Subcutaneous abdominal adipose tissue (tissue), 5 donors: Measurements from ENCODE around the gene CAPN15.
"Not testable (repeated sequence)": the region's sequence is repeated elsewhere in the genome, so short reads cannot be mapped to it uniquely, and the experiment has no call there.

Experiments
- H3K27ac ChIP-seq: one replicate; pipeline ENCODE4 v1.7.0; 2013; ENCODE audit warnings: low read depth, mild to moderate bottlenecking, inconsistent platforms, low read length, moderate library complexity
- H3K27me3 ChIP-seq, 5 donors: one replicate each; pipeline ENCODE4 v1.7.0; 2013; ENCODE audit warnings: low read length in 5 of 5, inconsistent platforms in 1 of 5; ENCODE audit not compliant: control insufficient read depth in 5 of 5, insufficient read depth in 4 of 5
- H3K36me3 ChIP-seq, 5 donors: one replicate each; pipeline ENCODE4 v1.7.0; 2013; ENCODE audit warnings: low read length in 5 of 5; ENCODE audit not compliant: control insufficient read depth in 5 of 5, insufficient read depth in 5 of 5
- H3K4me1 ChIP-seq, 5 donors: one replicate each; pipeline ENCODE4 v1.7.0; 2013; ENCODE audit warnings: low read length in 5 of 5, mild to moderate bottlenecking in 3 of 5, moderate library complexity in 1 of 5; ENCODE audit not compliant: control insufficient read depth in 5 of 5, insufficient read depth in 5 of 5
- H3K4me3 ChIP-seq, 5 donors: one replicate each; pipeline ENCODE4 v1.7.0; 2013; ENCODE audit warnings: low read length in 5 of 5, low read depth in 1 of 5
- H3K9ac ChIP-seq, 5 donors: one replicate each; pipeline ENCODE4 v1.7.0; 2013; ENCODE audit warnings: low read length in 5 of 5, mild to moderate bottlenecking in 4 of 5, moderate library complexity in 3 of 5
- H3K9me3 ChIP-seq, 5 donors: one replicate each; pipeline ENCODE4 v1.7.0; 2013; ENCODE audit warnings: low read length in 5 of 5; ENCODE audit not compliant: control insufficient read depth in 5 of 5
- donor health status: healthy.
- donor health status: healthy.
- donor health status: healthy.
- donor health status: healthy.
- donor health status: healthy.

The CAPN15 gene

DNA sequence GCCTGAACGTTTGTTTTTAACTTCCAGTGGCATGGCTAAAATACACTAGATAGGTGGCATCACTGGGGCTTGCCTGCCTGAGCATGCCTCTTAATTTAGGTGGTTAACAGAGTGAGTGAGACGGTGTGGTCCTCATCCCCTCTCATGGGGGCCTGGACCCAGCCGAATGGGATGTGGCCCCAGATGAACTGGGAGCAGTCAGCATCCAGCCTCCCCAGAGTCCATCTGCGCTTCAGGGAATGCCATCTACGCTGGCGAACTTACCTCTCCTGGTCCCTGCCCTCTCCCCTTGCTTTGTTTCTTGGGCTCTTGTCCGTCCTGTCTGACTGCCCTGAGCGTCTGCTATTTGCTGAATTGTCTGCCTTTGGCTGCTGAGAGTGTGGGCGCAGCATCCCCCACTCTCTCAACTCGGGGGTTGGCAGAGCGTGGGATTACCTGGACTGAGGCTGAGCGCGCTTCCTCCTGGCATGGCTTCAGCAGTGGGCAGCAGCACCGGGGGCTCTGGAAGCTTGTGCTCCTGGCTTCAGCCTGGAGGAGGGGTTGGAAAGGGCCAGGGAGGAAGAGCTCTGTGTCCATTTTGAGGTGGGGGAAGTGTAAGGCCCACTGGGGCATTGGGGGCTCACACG lies 64.5 kb downstream of the CAPN15 start:
- no peaks in the 10 kb centered on the region for H3K9me3 ChIP-seq
- H3K27ac ChIP-seq, result no peak overlapping the region
- H3K4me1 ChIP-seq, result peaks cover 16 to 51% (median 46%) of the 10 kb centered on the region in 5 donors

DNA sequence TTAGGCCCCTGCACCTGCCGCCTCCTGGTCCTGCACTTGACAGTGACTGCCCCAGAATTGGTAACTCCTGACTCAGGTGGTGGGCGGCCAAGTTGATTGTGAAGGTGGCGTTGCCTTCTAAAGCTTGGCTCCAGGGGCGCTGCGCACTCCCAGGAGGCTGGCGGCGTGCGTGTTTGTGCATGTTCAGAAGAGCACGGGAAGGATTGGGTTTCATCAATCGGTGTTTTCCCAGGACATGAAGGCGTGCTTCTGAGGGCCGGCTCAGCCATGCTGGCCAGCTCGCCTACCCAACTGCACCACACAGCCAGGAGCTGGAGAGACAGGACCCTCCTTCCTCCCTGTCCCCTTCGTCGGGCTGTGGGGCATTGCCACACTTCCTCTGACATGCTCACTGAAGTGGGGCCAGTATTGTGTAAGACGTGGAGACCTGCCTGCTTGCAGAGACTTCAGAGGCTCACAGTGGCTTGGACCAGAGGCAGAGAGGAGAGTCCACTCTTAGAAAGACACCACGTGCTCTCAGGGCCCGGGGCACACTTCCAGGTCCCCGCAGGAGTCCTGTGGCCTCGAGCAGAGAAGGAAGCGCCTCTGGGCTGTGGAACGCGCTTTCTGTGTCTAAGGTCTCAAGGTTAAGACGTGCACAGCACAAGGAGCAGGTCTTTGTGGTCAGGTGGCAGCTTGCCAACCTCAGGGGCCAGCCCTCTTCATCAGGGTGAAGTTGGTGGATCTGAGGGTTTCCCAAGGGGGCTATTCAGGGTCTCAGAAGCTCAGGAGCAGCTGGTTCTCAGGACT lies 65.2 kb downstream of the CAPN15 start:
- no peak overlapping the region for H3K4me3 ChIP-seq
- no peak overlapping the region for H3K27ac ChIP-seq
- H3K9me3 ChIP-seq, result no peaks in the 10 kb centered on the region
- peaks cover 0 to 16% (median 8%) of the 10 kb centered on the region in 5 donors for H3K36me3 ChIP-seq
- H3K4me1 ChIP-seq, result peaks cover 15 to 44% (median 40%) of the 10 kb centered on the region in 5 donors
- no peaks in the 10 kb centered on the region for H3K27me3 ChIP-seq
- peak overlapping the region in 1 of 5 donors; percentile 64 for H3K9ac ChIP-seq

More for the DNA sequence above, 64.5 kb downstream of the CAPN15 start:
- Histone ChIP-seq H3K27me3 (no peaks in the 10 kb centered on the region), H3K9ac (peak overlapping the region in 1 of 5 donors; percentile 64), H3K36me3 (peaks cover 0 to 16% (median 8%) of the 10 kb centered on the region in 5 donors), H3K4me3 (no peak overlapping the region)

DNA sequence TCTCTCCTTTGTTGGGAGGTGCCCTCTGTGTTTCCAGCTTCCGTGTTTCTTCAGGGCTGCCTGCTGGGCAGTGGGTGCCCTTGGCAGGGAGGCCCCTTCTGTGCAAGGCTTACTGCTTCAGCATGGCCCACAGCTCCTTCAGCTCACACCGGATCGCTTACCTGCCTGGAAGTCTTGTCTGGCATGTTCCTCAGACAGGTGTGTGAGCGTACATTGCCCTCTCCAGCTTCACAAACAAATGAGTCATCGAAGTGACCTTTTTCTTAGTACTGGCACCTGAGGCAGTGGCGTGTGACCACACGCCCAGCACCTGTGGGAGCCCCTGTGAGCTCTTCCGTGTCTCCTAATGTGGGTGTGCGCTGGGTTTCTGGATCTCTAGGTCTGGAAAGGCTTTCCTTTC lies 65.9 kb downstream of the CAPN15 start:
- H3K9me3 ChIP-seq, result no peaks in the 10 kb centered on the region
- H3K9ac ChIP-seq, result no peak overlapping the region
- no peak overlapping the region for H3K4me3 ChIP-seq
- no peaks in the 10 kb centered on the region for H3K27me3 ChIP-seq
- H3K4me1 ChIP-seq, result peaks cover 13 to 37% (median 33%) of the 10 kb centered on the region in 5 donors
- H3K27ac ChIP-seq, result no peak overlapping the region
- peaks cover 0 to 16% (median 8%) of the 10 kb centered on the region in 5 donors for H3K36me3 ChIP-seq

DNA sequence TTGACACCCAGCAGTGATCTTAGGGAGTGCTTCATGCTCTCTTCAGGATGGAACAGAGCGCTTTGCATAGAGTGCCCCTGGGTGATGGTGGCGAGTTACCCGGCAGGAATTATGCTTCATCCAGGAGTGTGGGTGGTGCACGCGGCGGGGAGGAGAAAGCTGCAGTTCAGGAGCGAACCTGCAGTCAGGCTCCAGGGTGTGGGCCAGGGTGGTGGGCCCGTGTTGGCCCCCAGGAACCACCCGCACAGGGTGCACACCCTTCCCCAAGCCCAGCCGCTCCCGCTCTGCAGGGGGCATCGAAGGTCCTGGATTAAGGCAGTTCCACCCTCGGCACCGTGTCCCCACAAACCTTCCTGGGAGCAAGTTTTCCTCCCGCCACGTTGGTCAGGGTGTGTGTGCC lies 66.3 kb downstream of the CAPN15 start:
- Histone ChIP-seq H3K9ac (no peak overlapping the region), H3K4me1 (peaks cover 13 to 33% (median 31%) of the 10 kb centered on the region in 5 donors), H3K4me3 (no peak overlapping the region), H3K27me3 (no peaks in the 10 kb centered on the region), H3K27ac (no peak overlapping the region), H3K9me3 (no peaks in the 10 kb centered on the region), H3K36me3 (peaks cover 0 to 18% (median 8%) of the 10 kb centered on the region in 5 donors)

DNA sequence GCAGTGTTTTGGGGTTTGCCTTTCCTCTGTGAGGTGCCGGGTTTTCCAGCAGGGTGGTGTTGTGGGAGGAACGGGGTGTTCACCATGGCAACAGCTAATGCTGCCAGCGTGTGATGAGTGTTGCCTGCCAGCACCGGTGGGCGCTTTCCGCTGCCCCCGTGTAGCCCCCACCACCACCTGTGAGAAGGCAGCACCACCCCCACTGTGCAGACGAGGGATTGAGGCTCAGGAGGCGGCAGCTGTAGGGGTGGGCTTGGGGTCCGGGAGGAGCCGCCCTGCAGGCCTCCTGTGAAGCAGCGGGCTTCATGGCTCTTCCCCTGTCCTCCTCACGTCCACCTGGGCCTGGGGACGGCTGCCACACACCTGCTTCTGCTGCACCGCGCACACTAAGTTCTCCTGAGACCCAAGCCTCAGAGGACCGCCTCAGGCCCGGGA lies 67.6 kb downstream of the CAPN15 start:
- Histone ChIP-seq H3K9ac (no peak overlapping the region), H3K27me3 (no peaks in the 10 kb centered on the region), H3K4me3 (no peak overlapping the region), H3K4me1 (peaks cover 13 to 33% (median 31%) of the 10 kb centered on the region in 5 donors), H3K36me3 (peaks cover 0 to 28% (median 14%) of the 10 kb centered on the region in 5 donors), H3K27ac (no peak overlapping the region), H3K9me3 (no peaks in the 10 kb centered on the region)

DNA sequence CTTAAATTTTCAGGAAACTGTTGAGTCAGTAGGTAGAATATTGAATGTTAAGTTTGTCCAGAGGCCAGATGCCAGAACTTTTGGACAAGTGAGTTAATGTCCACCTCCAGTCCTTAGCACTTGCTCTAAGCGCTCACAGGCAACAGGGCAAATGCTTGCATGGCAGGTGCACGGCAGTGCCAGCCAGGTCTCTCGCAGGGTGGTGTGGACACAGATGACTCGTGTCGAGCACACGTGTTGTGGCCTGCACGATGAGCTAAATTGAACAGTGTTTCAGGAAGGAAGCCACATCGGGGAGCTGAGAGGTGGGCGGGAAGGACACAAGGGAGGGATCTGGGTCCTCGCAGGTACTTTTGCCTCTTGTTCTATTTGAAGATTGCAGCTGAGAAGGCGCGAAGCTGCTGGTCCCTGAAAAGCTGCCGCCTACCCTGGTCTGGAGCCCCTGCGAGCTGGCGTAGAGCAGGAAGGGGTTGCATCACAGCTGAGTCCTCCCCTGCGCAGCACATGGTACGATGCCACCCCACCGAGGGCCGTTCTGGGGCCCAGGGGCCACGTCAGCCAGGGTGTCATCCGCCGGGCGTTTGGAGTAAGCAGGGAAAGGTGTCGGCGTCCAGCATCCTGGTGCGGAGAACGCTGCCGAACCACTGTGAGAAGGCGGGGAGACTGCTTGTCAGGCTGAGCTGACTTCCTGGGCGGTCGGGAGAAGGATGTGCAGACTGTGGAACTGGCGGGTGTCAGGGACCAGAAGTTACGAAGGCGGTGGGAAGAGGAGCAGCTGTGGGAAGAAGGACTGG lies 68.6 kb downstream of the CAPN15 start:
- Histone ChIP-seq H3K36me3 (peaks cover 0 to 29% (median 14%) of the 10 kb centered on the region in 5 donors), H3K27ac (no peak overlapping the region), H3K4me1 (peaks cover 8 to 25% (median 22%) of the 10 kb centered on the region in 5 donors), H3K9me3 (no peaks in the 10 kb centered on the region), H3K27me3 (no peaks in the 10 kb centered on the region), H3K4me3 (no peak overlapping the region), H3K9ac (no peak overlapping the region)

DNA sequence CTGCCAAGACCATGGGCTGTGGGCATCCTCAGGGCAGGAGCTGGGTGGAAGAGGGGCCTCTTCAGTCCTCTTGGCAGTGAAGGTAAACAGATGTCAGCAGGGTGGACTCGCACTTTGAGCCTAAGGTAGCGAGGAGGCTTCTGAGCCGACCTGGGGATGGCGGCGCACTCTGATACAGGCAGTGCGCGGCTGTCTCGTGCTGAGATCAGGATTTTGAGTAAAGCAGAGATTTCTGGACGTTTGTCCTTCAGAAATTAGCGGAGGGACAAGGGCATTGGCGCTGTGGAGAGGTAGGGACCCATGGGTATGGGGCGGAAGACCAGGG lies 69.2 kb downstream of the CAPN15 start:
- no peak overlapping the region for H3K27ac ChIP-seq

DNA sequence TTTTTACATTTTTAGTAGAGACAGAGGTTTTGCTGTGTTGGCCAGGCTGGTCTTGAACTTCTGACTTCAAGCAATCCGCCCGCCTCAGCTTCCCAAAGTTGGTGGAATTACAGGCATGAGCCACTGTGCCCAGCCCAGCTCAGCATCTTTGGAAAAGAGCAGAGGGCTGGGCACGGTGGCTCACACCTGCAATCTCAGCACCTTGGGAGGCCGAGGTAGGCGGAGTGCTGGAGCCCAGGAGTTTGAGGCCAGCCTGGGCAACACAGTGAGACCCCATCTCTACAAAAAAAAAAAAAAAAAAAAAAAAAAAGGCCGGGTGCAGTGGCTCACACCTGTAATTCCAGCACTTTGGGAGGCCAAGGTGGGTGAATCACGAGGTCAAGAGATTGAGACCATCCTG lies 70.1 kb downstream of the CAPN15 start:
- H3K27ac ChIP-seq, H3K9ac ChIP-seq, H3K4me3 ChIP-seq, H3K27me3 ChIP-seq, H3K9me3 ChIP-seq: not testable (repeated sequence)
- Histone ChIP-seq H3K4me1 (peaks cover 6 to 11% (median 8%) of the 10 kb centered on the region in 5 donors), H3K36me3 (peaks cover 0 to 31% (median 14%) of the 10 kb centered on the region in 5 donors)

More for the DNA sequence above, 69.2 kb downstream of the CAPN15 start:
- Histone ChIP-seq H3K27me3 (no peaks in the 10 kb centered on the region), H3K9me3 (no peaks in the 10 kb centered on the region), H3K9ac (no peak overlapping the region), H3K4me1 (peaks cover 7 to 20% (median 17%) of the 10 kb centered on the region in 5 donors), H3K36me3 (peaks cover 0 to 32% (median 14%) of the 10 kb centered on the region in 5 donors), H3K4me3 (no peak overlapping the region)

DNA sequence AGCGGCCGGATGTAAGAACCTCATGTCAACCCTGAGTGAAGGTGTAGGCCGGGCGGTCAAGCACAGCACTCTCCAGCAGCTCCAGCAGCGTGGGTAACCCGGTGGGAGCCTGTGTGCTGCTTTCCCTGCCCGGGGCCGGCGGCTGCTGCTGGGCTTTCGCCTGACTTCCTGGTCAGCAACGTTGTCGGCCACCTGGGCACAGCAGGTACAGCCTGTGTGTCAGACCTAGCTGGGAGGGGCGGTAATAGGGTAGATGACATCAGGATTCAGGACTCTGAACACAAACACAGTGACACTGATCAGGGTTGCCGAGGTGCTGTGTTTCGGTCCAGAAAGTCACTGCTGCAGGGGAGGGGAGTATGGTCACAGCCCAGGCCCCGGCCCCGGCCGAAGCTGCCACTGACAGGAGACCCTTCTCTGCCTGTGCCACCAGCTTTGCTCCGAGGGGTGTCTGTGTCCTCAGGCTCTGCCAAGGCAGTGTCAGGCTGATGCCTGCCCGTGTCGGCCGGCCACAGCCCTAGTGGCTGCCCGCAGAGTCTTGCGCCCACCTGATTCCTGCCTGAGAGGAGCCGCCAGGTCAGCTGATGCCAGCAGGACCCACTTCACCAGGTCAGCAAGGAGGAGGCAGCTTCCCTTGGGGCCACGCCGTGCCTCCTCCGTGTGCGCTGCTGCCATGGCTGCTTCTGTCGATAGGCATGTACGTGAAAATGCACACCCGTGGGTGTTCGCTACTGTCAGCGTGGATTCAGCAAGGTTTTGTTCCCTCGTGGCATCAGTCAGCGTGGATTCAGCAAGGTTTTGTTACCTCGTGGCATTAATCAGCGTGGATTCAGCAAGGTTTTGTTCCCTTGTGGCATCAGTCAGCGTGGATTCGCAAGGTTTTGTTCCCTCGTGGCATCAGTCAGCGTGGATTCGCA lies 71.6 kb downstream of the CAPN15 start:
- H3K4me1 ChIP-seq, result no peaks in the 10 kb centered on the region
- no peak overlapping the region for H3K4me3 ChIP-seq
- H3K9me3 ChIP-seq, result no peaks in the 10 kb centered on the region
- H3K27me3 ChIP-seq, result no peaks in the 10 kb centered on the region
- peaks cover 0 to 24% (median 12%) of the 10 kb centered on the region in 5 donors for H3K36me3 ChIP-seq
- no peak overlapping the region for H3K9ac ChIP-seq
- no peak overlapping the region for H3K27ac ChIP-seq
